GM19455 (cell line): ENCODE results near the gene SLC25A42.
"Not testable (repeated sequence)": the region's sequence is repeated elsewhere in the genome, so short reads cannot be mapped to it uniquely, and the experiment has no call there.

Experiments
- ATAC-seq: cut with Tn5 transposase; IDR thresholded peaks from one replicate; pipeline ENCODE4 v1.9.1; 2021; ENCODE audit not compliant: unreplicated experiment

SLC25A42 gene

DNA sequence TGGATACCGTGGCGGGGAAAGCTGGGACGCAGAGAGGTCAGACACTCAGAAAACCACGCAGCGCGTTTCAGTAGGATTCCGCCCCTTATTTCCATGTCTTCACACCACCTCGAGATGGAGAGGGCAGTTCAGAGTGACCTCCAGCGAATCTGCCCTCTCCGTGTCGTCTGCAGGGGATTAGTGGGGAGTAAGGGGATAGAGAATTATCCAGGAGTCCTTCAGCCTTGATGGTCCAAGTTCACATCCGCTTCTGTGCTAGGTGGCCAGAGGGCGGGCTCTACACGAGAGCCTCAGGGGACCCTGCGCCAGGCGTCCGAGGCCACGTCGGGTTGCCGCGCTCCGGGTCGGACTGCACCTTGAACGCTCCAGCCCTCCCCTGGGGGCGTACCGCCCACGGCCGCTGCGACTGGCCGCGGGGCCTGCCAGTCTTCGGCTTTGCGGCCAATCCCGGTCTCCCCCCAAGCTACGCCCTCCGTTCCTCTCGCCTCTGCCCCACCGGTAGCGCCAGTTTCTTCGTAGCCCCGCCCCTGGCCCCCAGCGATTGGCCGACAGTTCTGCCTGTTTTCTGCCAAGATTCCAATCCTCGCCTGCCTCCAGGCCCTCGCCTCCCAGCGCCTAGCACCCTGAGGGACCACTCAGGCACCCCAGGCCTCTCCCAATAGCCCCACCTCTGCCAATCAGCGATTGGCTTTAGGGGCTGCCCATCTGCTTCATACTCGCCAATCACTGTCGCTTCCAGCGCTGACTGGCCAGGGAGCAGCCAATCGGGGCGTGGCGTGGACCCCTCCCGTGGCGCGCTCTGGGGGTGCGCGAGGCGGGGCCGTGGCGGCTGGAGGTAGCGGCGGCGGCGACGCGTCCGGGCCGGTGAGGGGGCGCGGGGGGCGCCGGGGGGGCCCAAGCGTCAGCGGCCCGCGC, at the start of gene SLC25A42:
Gene SLC25A42, plus strand, starts transcription at position 812 of the 915 bp plus-strand sequence. CDS start 32,131 bp downstream, outside the sequence.
- peak; percentile 88 for ATAC-seq

DNA sequence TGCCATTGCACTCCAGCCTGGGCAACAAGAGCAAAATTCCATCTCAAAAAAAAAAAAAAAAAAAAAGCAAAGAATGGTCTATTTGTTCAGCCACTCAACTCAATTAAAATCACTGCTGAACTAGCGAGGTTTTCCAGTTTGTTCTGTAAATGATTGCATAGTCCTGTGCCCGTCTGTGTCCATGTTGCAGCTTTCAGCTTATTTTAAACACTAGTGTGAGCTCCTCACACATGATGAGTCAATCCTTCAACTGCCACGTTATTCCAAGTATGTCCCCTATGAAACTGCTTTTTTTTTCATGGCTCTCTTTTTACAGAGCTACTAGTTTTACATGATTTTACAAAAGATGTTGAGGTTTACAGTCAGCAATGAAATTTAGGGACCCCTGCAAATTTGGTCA, 42.7 kb upstream of the SLC25A42 start:
- ATAC-seq = no peak

DNA sequence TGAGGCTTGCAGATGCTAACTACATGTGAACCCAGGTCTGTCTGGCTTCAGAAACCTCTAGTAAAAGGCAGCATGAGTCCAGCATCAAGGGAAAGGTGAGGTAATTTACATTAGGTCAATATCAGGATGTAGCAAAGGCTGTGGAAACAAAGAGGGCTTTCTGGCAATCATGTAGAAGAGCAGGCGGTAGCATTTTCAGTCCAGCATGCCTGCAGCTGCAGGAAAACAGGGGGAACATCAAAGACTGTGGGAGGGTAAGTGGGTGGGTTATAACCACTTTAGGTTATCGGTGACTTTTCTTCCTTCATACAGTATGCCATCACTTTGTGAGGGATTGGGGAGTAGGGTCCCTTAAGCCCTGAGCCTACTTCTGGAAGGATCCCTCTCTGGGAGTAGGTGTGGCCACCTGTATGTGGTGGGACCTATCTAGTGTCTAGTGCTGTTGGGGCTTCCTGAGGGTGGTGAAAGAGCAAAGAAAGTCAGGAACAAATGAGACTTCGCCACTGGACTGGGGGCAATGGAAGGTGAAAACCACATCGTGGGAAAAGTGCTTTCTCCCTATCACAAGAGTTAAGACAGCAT, 41.3 kb upstream of the SLC25A42 start:
- ATAC-seq = no peak

DNA sequence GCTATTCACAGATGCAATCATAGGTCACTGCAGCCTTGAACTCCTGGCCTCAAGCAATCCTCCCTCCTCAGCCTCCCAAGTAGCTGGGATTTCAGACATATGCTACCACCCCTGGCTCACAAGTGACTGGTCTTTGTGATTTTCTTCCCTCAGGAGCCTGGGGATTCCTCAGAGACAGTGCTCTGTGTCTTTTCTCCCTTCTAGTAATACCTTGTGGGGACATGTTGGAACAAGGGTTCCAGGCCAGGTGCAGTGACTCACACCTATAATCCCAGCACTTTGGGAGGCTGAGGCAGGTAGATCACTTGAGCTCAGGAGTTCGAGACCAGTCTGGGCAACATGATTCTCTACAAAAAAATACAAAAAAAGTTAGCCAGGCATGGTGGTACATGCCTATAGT, 40.4 kb upstream of the SLC25A42 start:
- ATAC-seq = not testable (repeated sequence)

DNA sequence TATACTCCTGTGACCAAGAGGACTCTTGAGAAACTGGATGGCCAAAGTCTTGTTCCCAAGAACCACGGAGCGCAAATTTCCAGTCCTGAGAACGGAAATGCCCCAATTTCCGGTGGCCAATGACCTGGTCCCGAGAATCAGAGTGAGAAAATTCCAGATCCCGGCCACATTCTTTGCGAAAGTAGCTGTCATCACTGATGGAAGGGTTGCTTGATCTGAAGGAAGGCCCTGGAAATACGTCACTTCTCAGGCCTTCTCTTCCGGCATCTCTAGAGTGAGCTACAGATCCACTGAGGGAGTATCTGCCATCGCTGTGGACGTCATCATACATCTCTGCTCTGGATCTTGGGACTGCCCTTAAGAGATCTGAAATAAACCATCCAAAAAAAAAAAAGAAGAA, 37.9 kb upstream of the SLC25A42 start:
- no peak for ATAC-seq

- ATAC-seq = no peak
Measured at GRCh38 chr19:19026299-19026971, 37.4 kb upstream of the SLC25A42 start.

DNA sequence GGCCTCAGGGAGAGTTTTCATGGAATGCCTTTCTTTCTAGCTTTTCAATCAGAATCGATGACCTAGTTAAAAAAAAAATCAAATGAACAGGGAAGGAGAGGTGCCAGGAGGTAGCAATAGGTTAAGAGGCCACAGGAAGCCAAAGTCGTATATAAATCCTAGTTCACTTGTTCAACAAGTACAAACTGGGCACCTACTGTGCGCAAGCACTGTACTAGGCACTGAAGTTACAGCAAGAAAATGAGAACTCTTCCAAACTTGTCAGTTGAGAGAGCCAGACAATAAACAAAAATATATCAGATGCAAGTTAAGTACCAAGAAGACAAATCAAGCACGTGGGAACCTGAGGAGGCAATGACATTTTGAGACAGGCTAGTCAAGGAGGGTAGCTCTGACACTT, 36.6 kb upstream of the SLC25A42 start:
- no peak for ATAC-seq

- no peak for ATAC-seq
Measured at GRCh38 chr19:19028526-19028925, 35.3 kb upstream of the SLC25A42 start.

DNA sequence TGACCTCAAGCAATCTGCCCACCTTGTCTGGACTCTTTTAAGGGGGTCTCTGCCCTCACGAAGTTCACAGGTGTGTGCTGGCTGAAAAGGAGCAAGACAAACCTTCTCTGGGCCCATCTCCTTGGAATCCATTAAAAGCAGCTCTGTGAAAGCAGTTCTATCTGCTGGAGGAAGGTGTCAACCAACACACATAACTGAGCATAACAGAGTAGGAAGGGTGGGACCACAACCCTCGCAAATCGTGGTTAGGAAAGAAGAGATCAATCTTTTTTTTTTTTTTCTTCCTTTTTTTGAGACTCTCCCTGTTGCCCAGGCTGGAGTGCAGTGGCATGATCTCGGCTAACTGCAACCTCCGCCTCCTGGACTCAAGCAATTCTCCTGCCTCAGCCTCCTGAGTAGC, 31.9 kb upstream of the SLC25A42 start:
- no peak for ATAC-seq

GRCh38 chr19:19032420-19033175, 31.2 kb upstream of the SLC25A42 start:
- ATAC-seq = no peak

- ATAC-seq = peak; percentile 27
Measured at GRCh38 chr19:19033176-19033425, 30.7 kb upstream of the SLC25A42 start.

GRCh38 chr19:19033426-19034203, 30.2 kb upstream of the SLC25A42 start, which contains the start of the genes ARMC6 and SUGP2:
TSS of gene ARMC6 (plus strand) at chr19:19033603. CDS start at chr19:19034210, 607 bp downstream.
TSS of gene SUGP2 (minus strand) at chr19:19033517. CDS start at chr19:19031071, 2,446 bp downstream.
- peak; percentile 63 for ATAC-seq

DNA sequence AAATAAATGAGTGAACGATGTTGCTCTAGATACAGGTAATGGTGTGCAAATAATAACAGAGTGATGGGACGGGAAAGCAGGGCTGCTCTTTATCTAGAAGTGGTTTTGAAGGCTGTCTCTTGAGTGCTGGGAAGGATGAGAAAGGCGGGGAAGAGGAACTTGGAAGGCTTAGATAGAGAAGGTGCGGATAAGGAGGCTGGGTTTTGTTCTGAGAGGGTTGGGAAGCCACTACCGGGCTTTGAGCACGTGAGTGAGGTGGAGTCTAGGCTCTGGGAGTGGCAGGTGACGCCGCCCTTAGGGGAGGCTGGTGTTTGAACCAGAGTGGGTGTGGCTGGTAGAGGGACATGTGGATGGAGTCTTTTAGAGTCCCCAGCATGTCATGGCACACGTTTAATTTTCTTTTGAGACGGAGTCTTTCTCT, 29.6 kb upstream of the SLC25A42 start:
- ATAC-seq = no peak

DNA sequence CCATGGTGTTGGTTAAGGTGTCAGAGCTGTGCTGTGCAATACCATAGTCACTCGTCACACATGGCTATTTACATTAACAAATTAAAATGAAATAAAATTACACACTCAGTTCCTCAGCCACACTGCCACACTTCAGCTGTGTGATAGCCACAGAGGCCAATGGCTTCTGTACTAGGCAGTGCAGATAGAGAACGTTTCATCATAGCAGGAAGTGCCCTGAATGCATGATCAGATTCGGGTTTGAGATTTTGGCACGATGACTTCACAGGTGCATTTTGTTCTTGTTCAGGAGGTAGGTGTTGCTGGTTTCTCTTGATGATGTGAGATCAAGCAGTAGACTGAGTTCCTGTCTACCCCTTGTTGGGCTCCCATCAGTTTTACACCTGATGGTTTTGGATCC, 23.9 kb upstream of the SLC25A42 start:
- ATAC-seq = no peak

DNA sequence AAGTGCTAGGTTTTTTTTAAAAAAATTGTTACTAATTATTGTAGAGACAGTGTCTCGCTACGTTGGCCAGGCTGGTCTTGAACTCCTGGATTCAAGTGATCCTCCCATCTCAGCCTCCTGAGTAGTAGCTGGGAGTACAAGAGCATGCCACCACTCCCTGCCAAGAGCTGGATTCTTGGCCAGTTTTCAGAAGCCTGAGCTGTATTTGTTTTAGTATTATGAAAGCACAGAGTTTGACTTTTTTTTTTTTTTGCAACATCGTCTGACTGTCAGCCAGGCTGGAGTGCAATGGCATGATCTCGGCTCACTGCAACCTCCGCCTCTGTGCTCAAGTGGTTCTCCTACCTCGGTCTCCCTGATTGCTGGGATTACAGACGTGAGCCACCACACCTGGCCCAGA, 23.4 kb upstream of the SLC25A42 start:
- no peak for ATAC-seq

- no peak for ATAC-seq
Measured at GRCh38 chr19:19042732-19043280, 21.0 kb upstream of the SLC25A42 start.

GRCh38 chr19:19043481-19043880, 20.3 kb upstream of the SLC25A42 start:
- no peak for ATAC-seq

DNA sequence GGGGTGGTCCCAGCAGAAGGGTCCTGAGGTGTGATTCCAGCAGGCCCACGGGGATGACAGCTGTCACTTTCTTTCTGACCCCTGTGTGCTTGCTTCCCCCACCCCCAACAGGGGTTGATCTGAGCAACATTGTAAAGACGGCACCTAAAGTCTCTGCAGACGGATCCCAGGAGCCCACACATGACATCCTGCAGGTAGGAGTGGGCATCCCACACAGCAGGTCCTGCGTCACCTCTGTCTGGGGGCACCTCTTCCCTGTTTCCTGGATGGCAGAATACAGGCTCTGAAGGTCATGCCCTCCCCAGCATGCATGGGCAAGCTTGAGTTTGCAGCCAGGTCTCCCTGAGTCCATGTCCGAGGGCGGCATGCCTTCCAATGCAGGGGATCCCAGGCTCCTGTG, 19.9 kb upstream of the SLC25A42 start:
- no peak for ATAC-seq

DNA sequence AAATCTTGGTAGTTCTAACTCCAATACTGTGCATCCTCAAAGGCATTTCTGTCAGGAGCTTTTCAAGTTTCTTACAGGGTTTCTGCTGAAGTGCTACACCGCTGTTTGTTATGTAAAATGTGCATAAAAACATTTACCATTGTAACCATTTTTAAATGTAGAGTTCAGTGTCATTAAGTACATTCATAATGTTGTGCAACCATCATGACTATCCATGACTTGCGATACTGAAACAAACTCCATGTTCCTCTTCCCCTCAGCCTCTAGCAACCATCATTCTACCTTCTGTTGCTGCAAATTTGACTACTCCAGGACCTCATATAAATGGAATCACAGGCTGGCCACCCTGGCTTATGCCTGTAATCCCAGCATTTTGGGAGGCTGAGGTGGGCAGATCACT, 14.4 kb upstream of the SLC25A42 start:
- ATAC-seq = no peak

- ATAC-seq = no peak
Measured at GRCh38 chr19:19050104-19050503, 13.7 kb upstream of the SLC25A42 start.
